Stimulated activated naive CD8-positive, alpha-beta T cell treated with anti-CD3 and anti-CD28 coated beads, Interleukin-15, Interleukin-2, amounts not matched to agents 100 ng/mL and 50 ng/mL, for 24 hours (primary cell): ENCODE results near the gene PDGFD.

ENCODE experiments used
- H3K27ac Mint-ChIP-seq: one replicate; pipeline ENCODE4 v1.8.0; 2021; ENCODE audit warnings: mild to moderate bottlenecking, mixed read lengths
- H3K27me3 Mint-ChIP-seq: one replicate; pipeline ENCODE4 v1.8.0; 2021; ENCODE audit warnings: mixed read lengths
- H3K36me3 Mint-ChIP-seq: one replicate; pipeline ENCODE4 v1.8.0; 2021; ENCODE audit warnings: low read depth, mixed read lengths
- H3K4me1 Mint-ChIP-seq: one replicate; pipeline ENCODE4 v1.8.0; 2021; ENCODE audit warnings: low read depth, mixed read lengths
- H3K4me3 Mint-ChIP-seq: one replicate; pipeline ENCODE4 v1.8.0; 2021; ENCODE audit warnings: mild to moderate bottlenecking, mixed read lengths
- H3K9me3 Mint-ChIP-seq: one replicate; pipeline ENCODE4 v1.8.0; 2021; ENCODE audit warnings: mixed read lengths

The PDGFD gene

GRCh38 chr11:104033561-104033960, 130.4 kb downstream of the PDGFD start:
- Mint-ChIP-seq H3K9me3 (peaks cover 8% of the 10 kb centered on the region), H3K27me3 (no peaks in the 10 kb centered on the region), H3K4me3 (no peak overlapping the region), H3K4me1 (no peaks in the 10 kb centered on the region), H3K36me3 (no peaks in the 10 kb centered on the region), H3K27ac (no peak overlapping the region)

DNA sequence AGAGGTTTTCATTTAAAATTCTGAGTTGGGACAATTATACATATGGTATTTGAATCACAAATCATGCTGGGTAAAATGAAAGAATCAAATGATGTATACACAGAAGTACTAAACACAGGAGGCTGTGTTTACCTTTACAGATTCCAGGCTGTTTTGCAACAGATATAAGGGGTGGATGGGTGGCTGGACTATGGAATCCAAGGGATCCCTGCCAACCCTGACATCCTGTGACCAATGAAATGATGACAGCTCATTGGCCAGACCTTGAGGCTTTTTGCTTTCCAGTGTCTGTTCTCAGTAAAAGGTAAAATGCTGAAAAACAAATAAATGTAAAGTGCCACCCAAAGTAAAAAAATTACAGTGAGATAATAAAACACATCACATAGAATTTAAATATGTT, 130.8 kb downstream of the PDGFD start:
- no peaks in the 10 kb centered on the region for H3K27me3 Mint-ChIP-seq
- peaks cover 8% of the 10 kb centered on the region for H3K9me3 Mint-ChIP-seq
- no peak overlapping the region for H3K4me3 Mint-ChIP-seq
- H3K27ac Mint-ChIP-seq = no peak overlapping the region
- H3K36me3 Mint-ChIP-seq = no peaks in the 10 kb centered on the region
- H3K4me1 Mint-ChIP-seq = no peaks in the 10 kb centered on the region

- Mint-ChIP-seq H3K4me3 (no peak overlapping the region), H3K4me1 (no peaks in the 10 kb centered on the region), H3K27me3 (no peaks in the 10 kb centered on the region), H3K27ac (no peak overlapping the region), H3K36me3 (no peaks in the 10 kb centered on the region), H3K9me3 (no peaks in the 10 kb centered on the region)
Observed at GRCh38 chr11:104028476-104029263, 135.3 kb downstream of the PDGFD start.

- no peak overlapping the region for H3K4me3 Mint-ChIP-seq
- H3K4me1 Mint-ChIP-seq = no peaks in the 10 kb centered on the region
- H3K27ac Mint-ChIP-seq = no peak overlapping the region
- H3K9me3 Mint-ChIP-seq = no peaks in the 10 kb centered on the region
- no peaks in the 10 kb centered on the region for H3K36me3 Mint-ChIP-seq
- no peaks in the 10 kb centered on the region for H3K27me3 Mint-ChIP-seq
Observed at GRCh38 chr11:104024572-104024971, 139.4 kb downstream of the PDGFD start.

- no peaks in the 10 kb centered on the region for H3K4me1 Mint-ChIP-seq
- no peak overlapping the region for H3K4me3 Mint-ChIP-seq
- H3K27me3 Mint-ChIP-seq = peaks cover 3% of the 10 kb centered on the region
- H3K27ac Mint-ChIP-seq = no peak overlapping the region
- no peaks in the 10 kb centered on the region for H3K36me3 Mint-ChIP-seq
- peaks cover 6% of the 10 kb centered on the region for H3K9me3 Mint-ChIP-seq
Observed at GRCh38 chr11:104015649-104016415, 148.1 kb downstream of the PDGFD start.

GRCh38 chr11:104011044-104011443, 152.9 kb downstream of the PDGFD start:
- Mint-ChIP-seq H3K27ac (no peak overlapping the region), H3K4me1 (no peaks in the 10 kb centered on the region), H3K9me3 (no peaks in the 10 kb centered on the region), H3K36me3 (no peaks in the 10 kb centered on the region), H3K27me3 (no peaks in the 10 kb centered on the region), H3K4me3 (no peak overlapping the region)

DNA sequence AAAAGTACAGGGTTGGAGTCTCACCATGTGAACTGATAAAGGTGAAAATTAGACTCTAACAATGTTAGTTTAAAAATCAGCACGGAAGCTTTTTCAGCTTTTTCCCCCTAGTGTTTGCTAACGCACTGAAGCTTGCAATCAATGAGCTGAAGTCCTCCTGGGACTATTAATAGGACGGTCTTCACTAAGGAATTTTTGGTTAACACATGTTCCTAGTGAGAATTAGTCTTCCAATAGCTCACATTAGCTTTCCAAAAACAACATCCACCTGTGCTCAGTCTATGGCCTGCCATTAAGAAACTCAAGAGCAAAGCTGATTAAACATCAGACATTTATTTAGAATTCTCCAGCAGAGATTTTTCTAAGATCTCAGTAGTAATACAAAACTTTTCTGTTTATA, 154.2 kb downstream of the PDGFD start:
- Mint-ChIP-seq H3K4me3 (no peak overlapping the region), H3K36me3 (no peaks in the 10 kb centered on the region), H3K4me1 (no peaks in the 10 kb centered on the region), H3K9me3 (no peaks in the 10 kb centered on the region), H3K27ac (no peak overlapping the region), H3K27me3 (no peaks in the 10 kb centered on the region)

DNA sequence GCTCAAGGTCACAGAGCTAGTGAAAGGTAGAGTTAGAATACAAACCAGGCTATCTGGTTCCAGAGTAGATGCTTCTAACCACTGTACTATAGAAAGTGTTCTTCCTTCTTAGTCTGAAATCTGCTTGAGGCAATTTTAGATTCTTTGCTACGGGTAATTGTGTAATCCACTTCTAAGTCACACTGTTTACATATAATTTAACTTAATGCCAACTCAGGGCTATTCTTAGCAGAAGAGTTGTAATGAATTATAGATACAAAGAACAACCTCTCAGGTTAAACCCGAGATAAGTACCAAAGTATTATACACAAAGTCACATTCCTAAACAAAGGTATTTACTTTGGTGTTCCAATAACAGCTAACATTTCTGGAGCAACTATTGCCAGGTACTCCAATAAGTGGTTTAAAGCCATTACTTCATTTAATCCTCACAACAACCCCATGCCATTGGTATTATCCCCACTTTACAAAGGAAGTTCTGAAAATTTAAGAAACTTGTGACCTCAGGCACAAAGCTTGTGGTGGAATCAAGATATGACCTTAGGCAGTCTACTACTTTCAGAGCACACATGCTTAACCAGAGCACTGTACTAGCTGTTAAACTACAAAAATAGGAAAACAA, 158.6 kb downstream of the PDGFD start:
- H3K9me3 Mint-ChIP-seq = no peaks in the 10 kb centered on the region
- no peak overlapping the region for H3K4me3 Mint-ChIP-seq
- no peaks in the 10 kb centered on the region for H3K36me3 Mint-ChIP-seq
- no peaks in the 10 kb centered on the region for H3K4me1 Mint-ChIP-seq
- H3K27me3 Mint-ChIP-seq = no peaks in the 10 kb centered on the region
- H3K27ac Mint-ChIP-seq = no peak overlapping the region

GRCh38 chr11:104003491-104003890, 160.5 kb downstream of the PDGFD start:
- Mint-ChIP-seq H3K27me3 (no peaks in the 10 kb centered on the region), H3K36me3 (no peaks in the 10 kb centered on the region), H3K9me3 (no peaks in the 10 kb centered on the region), H3K4me3 (no peak overlapping the region), H3K4me1 (no peaks in the 10 kb centered on the region), H3K27ac (no peak overlapping the region)

DNA sequence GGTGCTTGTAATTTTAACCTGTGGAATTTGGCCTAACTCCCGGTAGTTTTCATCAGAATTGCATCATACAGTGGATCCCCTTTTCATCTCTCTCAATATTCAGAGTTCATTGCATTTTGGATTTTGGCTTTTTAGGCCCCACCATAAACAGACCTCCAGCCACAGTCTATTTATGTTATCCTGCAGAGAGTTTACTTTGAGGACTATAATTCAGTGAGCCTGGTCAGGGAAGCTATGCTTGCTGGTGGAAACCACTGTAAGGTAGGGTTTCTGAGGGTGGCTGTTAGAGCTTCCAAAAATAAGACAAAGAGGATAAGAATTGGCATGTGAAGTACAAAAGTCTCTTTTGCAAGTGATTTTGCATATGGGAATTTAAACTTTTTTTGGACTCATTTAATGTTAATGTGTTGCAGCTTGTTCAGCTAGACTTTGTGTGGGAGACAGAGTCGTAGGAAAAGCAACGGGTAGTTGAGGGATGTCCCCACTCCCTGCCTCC, 162.3 kb downstream of the PDGFD start:
- no peaks in the 10 kb centered on the region for H3K9me3 Mint-ChIP-seq
- no peaks in the 10 kb centered on the region for H3K27me3 Mint-ChIP-seq
- H3K4me3 Mint-ChIP-seq = no peak overlapping the region
- no peaks in the 10 kb centered on the region for H3K36me3 Mint-ChIP-seq
- H3K4me1 Mint-ChIP-seq = no peaks in the 10 kb centered on the region
- no peak overlapping the region for H3K27ac Mint-ChIP-seq

DNA sequence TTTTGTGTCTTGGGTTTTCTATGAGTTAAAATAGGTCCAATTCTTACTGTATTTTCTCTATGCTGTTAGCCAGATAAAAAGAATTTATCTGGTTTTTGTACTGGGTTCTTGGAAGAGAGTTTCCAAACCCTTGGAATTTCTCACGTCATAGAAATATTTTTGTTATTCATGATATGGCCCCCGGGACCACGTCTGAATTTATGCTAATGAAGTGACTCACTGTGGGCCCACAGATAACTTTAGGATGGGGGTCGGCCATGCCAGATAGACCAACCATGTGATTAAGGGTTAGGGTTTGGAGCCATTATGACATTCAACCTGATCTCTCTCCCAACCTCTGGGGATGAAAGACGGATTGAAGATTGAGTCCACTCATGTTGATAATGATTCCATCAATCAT, 163.1 kb downstream of the PDGFD start:
- Mint-ChIP-seq H3K36me3 (no peaks in the 10 kb centered on the region), H3K4me1 (no peaks in the 10 kb centered on the region)

DNA sequence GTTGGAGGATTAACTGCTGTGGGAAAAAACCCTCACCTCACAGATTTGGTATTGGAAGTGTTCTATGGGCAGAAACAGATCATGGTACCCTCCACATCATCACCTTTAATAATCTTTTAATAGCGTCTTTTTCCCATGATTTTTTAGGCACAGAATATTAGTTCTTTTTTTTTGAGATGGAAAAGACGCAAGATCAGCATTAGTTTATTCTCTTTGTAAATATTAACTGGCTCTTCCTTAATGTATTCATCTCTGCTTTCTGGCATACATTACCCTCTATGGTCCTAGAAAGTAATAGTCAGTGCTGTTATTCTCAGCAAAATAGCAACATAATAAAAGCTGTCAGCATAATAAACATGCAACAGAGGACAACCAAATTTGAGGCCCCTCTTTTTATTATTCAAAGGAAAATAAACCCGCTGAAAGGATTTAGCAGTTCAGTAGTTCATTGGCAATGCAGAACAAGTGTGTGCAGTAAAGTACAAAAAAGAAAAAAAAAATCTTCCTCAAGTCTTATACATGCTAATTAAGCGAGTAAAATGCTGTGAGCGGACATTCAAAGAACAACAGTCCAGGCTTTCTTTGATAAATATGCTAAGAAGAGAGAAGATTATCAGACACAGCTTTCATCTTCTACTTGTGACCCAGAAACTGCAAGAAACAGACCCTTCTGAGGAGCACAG, 165.0 kb downstream of the PDGFD start:
- Mint-ChIP-seq H3K4me3 (no peak overlapping the region), H3K36me3 (no peaks in the 10 kb centered on the region), H3K4me1 (no peaks in the 10 kb centered on the region), H3K27me3 (no peaks in the 10 kb centered on the region), H3K27ac (no peak overlapping the region), H3K9me3 (no peaks in the 10 kb centered on the region)

More for the DNA sequence above, 163.1 kb downstream of the PDGFD start:
- Mint-ChIP-seq H3K9me3 (no peaks in the 10 kb centered on the region), H3K27ac (no peak overlapping the region), H3K27me3 (no peaks in the 10 kb centered on the region), H3K4me3 (no peak overlapping the region)

DNA sequence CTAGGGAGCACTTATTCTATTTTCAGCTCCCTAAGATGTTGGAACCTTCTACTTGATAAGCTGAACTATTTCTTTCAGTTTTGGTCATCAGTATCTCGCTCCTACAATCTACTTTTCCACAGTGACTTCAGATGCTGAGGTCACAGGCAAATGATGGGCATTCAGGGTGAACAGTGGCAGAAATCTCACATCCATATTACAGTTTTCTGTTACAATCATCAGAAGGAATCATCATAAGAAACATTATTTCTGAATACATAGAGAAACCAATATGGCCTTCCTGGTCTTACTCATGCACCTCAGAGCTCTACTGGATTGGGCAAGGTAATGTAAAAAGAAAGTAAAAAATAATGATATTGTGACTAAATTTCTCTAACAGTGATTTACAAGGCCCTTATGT, 166.9 kb downstream of the PDGFD start:
- Mint-ChIP-seq H3K36me3 (no peaks in the 10 kb centered on the region), H3K27me3 (no peaks in the 10 kb centered on the region), H3K4me3 (no peak overlapping the region), H3K4me1 (no peaks in the 10 kb centered on the region), H3K9me3 (no peaks in the 10 kb centered on the region), H3K27ac (no peak overlapping the region)

DNA sequence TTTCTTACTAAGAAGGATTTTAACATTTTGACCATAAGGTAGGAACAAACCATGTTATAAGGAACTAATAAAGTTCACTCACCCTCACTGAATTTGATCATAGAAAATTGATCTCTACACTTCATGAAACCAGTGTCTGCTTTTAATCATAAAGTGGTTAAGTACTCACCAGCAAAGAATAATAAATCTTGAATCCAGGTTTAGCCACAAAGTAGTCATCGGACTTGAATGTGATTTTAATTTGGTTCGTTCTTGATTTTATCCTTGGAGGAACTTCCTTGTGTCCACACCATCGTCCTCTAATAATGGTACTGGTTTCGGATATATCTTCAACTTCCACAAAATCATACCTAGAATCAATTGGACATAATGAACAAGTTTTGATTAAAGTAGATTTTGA, 168.1 kb downstream of the PDGFD start:
- Mint-ChIP-seq H3K27ac (no peak overlapping the region), H3K27me3 (no peaks in the 10 kb centered on the region), H3K36me3 (no peaks in the 10 kb centered on the region), H3K4me1 (no peaks in the 10 kb centered on the region), H3K4me3 (no peak overlapping the region), H3K9me3 (no peaks in the 10 kb centered on the region)

DNA sequence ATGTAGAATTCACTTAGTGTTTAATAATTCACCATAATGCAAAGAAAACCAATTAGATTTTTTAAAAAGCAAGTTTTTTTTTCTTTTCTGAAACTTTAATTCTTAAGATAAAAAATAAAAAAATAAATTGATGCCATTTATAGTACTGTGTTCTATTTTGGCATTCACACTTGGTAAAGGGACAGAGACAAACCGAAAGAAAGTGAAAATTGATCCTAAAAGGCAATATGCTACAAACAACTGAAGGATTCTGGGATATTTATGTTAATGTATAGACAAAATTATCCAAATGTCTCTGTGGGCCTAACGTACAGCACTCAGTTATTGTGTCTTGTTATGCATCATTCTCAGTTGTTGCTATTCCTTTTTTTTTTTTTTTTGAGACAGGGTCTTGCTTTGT, 169.4 kb downstream of the PDGFD start:
- no peaks in the 10 kb centered on the region for H3K27me3 Mint-ChIP-seq
- no peak overlapping the region for H3K4me3 Mint-ChIP-seq
- H3K27ac Mint-ChIP-seq = no peak overlapping the region
- H3K9me3 Mint-ChIP-seq = no peaks in the 10 kb centered on the region
- H3K36me3 Mint-ChIP-seq = no peaks in the 10 kb centered on the region
- H3K4me1 Mint-ChIP-seq = no peaks in the 10 kb centered on the region
